Osteocyte (in vitro differentiated cells): ENCODE data around the gene PLXNC1. TPM values are rescaled to one million over a fixed set of nuclear protein-coding genes. Genes with fewer than 3 reads are reported as not detected.

ENCODE experiments used
- DNase-seq: peaks from one replicate; pipeline ENCODE4 v3.0.0; 2021; ENCODE audit warnings: mixed read lengths; ENCODE audit not compliant: unreplicated experiment; ENCODE audit errors: extremely low spot score
- H3K27ac Mint-ChIP-seq: one replicate; pipeline ENCODE4 v1.8.0; 2021; ENCODE audit warnings: mild to moderate bottlenecking, mixed read lengths; ENCODE audit not compliant: unreplicated experiment
- H3K27me3 Mint-ChIP-seq: one replicate; pipeline ENCODE4 v1.8.0; 2021; ENCODE audit warnings: mixed read lengths; ENCODE audit not compliant: unreplicated experiment
- H3K36me3 Mint-ChIP-seq: one replicate; pipeline ENCODE4 v1.8.0; 2021; ENCODE audit warnings: mixed read lengths; ENCODE audit not compliant: unreplicated experiment
- H3K4me1 Mint-ChIP-seq: one replicate; pipeline ENCODE4 v1.8.0; 2021; ENCODE audit warnings: mixed read lengths; ENCODE audit not compliant: unreplicated experiment
- H3K4me3 Mint-ChIP-seq: one replicate; pipeline ENCODE4 v1.8.0; 2021; ENCODE audit warnings: mild to moderate bottlenecking, moderate library complexity, mixed read lengths; ENCODE audit not compliant: unreplicated experiment
- H3K9me3 Mint-ChIP-seq: one replicate; pipeline ENCODE4 v1.8.0; 2021; ENCODE audit warnings: mixed read lengths; ENCODE audit not compliant: unreplicated experiment
- total RNA-seq: library from RNA; stranded (reverse); gene quantifications from 2 replicates; pipeline ENCODE4 v1.2.1, GENCODE V29; 2021
- TF ChIP-seq, protein P1 (sequence below): fragments of 200-600 bp; sonication (generic); IDR thresholded peaks from 2 replicates; pipeline ENCODE4 v1.5.0; 2021; ENCODE audit warnings: antibody characterized with exemption, mild to moderate bottlenecking, moderate library complexity

PLXNC1 gene
- total RNA-seq, 1 donor from 2014 or later: 0.32 TPM

DNA sequence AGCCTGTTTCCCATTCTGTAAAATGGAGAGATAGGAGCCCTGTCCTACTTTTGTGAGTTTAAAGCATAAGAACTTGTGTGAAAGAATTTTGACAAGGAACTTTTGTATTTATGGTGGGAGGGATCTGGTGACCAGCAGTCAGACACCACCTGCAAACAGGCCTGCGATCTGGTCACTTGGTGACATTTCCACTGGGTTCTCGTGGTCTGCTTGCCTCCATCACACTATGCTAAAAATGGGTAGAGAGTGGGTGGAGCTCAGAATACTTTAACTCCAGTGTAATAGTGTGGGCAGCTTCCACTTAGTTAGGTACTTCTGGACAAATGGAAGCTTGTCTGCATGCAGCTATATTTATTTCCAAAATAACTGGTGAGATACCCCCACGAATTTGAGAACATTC is 26.5 kb upstream of the PLXNC1 start:
- Mint-ChIP-seq H3K4me3 (no peak overlapping the region), H3K36me3 (no peaks in the 10 kb centered on the region), H3K27me3 (peaks cover 53% of the 10 kb centered on the region), H3K4me1 (peaks cover 3% of the 10 kb centered on the region), H3K27ac (no peak overlapping the region), H3K9me3 (no peaks in the 10 kb centered on the region)
- TF ChIP-seq, protein P1, sequence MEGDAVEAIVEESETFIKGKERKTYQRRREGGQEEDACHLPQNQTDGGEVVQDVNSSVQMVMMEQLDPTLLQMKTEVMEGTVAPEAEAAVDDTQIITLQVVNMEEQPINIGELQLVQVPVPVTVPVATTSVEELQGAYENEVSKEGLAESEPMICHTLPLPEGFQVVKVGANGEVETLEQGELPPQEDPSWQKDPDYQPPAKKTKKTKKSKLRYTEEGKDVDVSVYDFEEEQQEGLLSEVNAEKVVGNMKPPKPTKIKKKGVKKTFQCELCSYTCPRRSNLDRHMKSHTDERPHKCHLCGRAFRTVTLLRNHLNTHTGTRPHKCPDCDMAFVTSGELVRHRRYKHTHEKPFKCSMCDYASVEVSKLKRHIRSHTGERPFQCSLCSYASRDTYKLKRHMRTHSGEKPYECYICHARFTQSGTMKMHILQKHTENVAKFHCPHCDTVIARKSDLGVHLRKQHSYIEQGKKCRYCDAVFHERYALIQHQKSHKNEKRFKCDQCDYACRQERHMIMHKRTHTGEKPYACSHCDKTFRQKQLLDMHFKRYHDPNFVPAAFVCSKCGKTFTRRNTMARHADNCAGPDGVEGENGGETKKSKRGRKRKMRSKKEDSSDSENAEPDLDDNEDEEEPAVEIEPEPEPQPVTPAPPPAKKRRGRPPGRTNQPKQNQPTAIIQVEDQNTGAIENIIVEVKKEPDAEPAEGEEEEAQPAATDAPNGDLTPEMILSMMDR: no peak
- DNase-seq: no peak

DNA sequence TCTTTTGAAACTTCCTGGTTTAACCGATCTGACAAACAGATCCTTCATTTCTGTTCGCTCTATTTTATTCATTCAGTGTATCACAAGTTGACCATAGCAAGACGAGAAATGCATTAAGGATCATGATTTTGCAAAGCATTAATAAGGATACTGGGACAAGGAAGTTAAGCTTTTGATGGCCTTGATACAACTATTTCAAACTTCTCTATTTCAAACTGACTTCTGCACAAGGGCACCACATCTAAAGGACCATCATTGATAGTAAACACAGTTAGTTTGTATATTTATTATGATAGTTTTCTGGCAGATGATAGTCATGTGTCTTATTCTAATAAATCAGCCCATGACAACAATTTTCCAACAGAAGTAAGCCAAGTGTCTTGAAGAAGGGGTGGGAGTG is 25.8 kb upstream of the PLXNC1 start:
- DNase-seq: no peak
- H3K9me3 Mint-ChIP-seq: no peaks in the 10 kb centered on the region
- H3K27ac Mint-ChIP-seq: no peak overlapping the region
- peaks cover 3% of the 10 kb centered on the region for H3K4me1 Mint-ChIP-seq
- TF ChIP-seq, protein P1: no peak
- H3K4me3 Mint-ChIP-seq: no peak overlapping the region
- H3K36me3 Mint-ChIP-seq: no peaks in the 10 kb centered on the region
- peaks cover 59% of the 10 kb centered on the region for H3K27me3 Mint-ChIP-seq

DNA sequence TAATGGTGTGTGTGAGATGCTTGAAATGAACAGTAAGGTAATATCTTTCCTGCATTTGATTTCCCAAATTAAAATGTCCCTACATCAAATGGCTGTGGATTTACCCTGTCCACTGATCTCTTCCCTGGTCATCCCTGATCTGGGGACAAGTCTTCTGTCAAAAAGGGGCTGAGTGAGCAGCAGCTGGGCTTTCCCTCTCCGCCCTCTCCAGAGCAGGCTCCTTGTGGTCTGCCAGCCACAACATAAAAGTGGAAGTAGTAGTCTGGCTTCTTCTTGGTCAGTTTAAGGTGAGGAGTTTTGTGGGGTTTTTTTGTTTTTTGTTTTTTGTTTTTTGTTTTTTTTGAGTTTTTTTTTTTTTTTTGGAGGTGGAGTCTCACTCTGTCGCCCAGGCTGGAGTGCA is 25.2 kb upstream of the PLXNC1 start:
- Mint-ChIP-seq H3K9me3 (no peaks in the 10 kb centered on the region), H3K27me3 (peaks cover 64% of the 10 kb centered on the region), H3K27ac (no peak overlapping the region), H3K4me3 (no peak overlapping the region), H3K4me1 (peaks cover 3% of the 10 kb centered on the region), H3K36me3 (no peaks in the 10 kb centered on the region)
- no peak for DNase-seq
- TF ChIP-seq, protein P1: no peak

DNA sequence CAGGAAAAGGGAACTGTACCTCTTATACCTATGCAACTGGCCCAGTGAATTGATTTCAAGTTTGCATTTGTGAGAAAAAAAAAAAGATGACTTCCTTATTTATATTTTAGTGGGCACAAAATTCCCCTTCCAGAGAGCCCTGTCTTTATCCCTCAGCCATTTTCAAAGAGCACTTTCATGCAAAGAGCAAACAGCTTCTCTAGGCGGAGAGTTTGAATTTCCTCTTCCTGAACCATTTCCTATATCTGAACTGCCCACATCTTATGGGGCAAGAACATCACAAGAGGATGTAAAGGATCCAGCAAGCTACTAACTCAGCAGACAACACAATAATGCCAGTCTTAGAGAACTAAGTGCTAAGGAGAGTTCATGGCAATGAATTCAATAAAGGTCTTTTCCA is 22.3 kb upstream of the PLXNC1 start:
- Mint-ChIP-seq H3K9me3 (no peaks in the 10 kb centered on the region), H3K36me3 (no peaks in the 10 kb centered on the region), H3K4me1 (peaks cover 3% of the 10 kb centered on the region), H3K27me3 (peaks cover 76% of the 10 kb centered on the region), H3K27ac (no peak overlapping the region), H3K4me3 (no peak overlapping the region)
- DNase-seq: no peak
- TF ChIP-seq, protein P1: no peak

DNA sequence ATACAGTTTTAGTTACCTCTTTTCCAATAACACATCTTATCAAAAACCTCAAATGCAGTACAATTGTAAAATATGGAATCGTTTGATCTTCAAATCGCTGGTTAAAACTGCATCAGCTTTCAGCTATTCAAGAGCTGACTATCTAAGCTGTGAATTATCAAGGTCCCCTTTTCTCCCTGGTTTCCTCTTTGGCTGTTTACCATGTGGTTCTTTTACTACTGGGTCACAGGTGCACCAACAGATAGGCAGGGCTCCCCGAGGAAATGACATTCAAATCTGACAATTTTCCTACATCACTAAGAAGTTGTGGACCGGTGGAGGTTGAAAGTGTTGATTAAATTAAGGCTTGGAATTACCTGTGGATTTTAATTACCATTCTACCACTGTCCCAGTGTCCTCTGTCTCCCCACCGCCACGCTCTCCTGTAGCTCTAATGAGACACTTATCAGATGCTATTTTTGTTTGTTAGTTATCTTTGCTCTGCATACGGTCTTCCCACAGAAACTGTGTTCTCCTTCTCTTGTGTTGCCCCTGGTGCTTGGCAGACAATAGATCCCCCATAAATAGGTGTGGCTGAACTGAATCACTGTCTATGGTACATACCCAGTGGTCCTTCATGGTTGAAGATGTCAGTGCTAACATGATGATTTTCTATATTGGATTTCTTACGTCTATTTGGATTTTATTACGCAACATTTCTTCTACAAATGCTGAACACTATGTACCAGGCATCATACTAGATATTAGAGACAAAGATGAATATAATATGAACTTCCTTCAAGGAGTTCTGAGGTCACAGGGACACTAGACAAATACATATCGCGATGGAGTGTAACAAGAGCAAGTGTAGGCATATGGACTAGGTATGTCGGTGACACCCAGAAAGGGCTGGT is 20.9 kb upstream of the PLXNC1 start:
- H3K4me3 Mint-ChIP-seq: no peak overlapping the region
- H3K36me3 Mint-ChIP-seq: no peaks in the 10 kb centered on the region
- H3K9me3 Mint-ChIP-seq: no peaks in the 10 kb centered on the region
- peaks cover 3% of the 10 kb centered on the region for H3K4me1 Mint-ChIP-seq
- peaks cover 76% of the 10 kb centered on the region for H3K27me3 Mint-ChIP-seq
- TF ChIP-seq, protein P1: no peak
- no peak for DNase-seq
- no peak overlapping the region for H3K27ac Mint-ChIP-seq
